Mucosa of descending colon (tissue), 3 donors: Measurements from ENCODE around the gene ANO1. TPM values are rescaled to one million over a fixed set of nuclear protein-coding genes. Genes with fewer than 3 reads are reported as not detected.
A peak's percentile ranks its signal among the peaks of the same experiment; 100 is the strongest.
"Not testable (repeated sequence)": the region's sequence is repeated elsewhere in the genome, so short reads cannot be mapped to it uniquely, and the experiment has no call there.

Experiments
- ATAC-seq: fragments of 200-7000 bp; cut with Tn5 transposase; one replicate; pipeline ENCODE4 v1.9.1; 2020; ENCODE audit warnings: mild to moderate bottlenecking, moderate library complexity
- DNase-seq, 3 donors: peaks; one replicate each; pipeline ENCODE4 v3.0.0-alpha.2; 2020
- H3K36me3 ChIP-seq: fragments of 200-600 bp; one replicate; pipeline ENCODE4 v1.8.0; 2021; ENCODE audit warnings: low read depth, mild to moderate bottlenecking
- H3K4me1 ChIP-seq: fragments of 200-600 bp; one replicate; pipeline ENCODE4 v1.8.0; 2021; ENCODE audit warnings: low read depth, mild to moderate bottlenecking
- H3K4me3 ChIP-seq: fragments of 200-600 bp; one replicate; pipeline ENCODE4 v1.8.0; 2021; ENCODE audit warnings: mild to moderate bottlenecking
- H3K9me3 ChIP-seq: fragments of 200-600 bp; one replicate; pipeline ENCODE4 v1.8.0; 2021; ENCODE audit warnings: mild to moderate bottlenecking
- CTCF ChIP-seq: fragments of 200-600 bp; IDR thresholded peaks from one replicate; pipeline ENCODE4 v1.8.0; 2022; ENCODE audit warnings: antibody characterized with exemption, mild to moderate bottlenecking
- intact Hi-C, 2 donors: fragments of 100-400 bp; cut with DNase I in 1 of 2; cut with micrococcal nuclease in 1 of 2; formaldehyde crosslinking; loops; one replicate each; pipeline versions ENCODE4 v1.11.0 to v1.11.1; 2022; cut with DNase I, micrococcal nuclease
- total RNA-seq, 3 donors: library from RNA; stranded (reverse); fragmentation: NEBNext Ultra II Directional in 2 of 3; extraction: Animal tissue kit (Norgen Biotek cat#: 25700) in 2 of 3; gene quantifications; one replicate each; pipeline versions ENCODE4 v1.2.1 to v1.2.4, GENCODE V29; 2021 to 2023
- donor health status: DM: no; HTN: no; CAD: no; lungs with moderate emphysema.
- donor health status: DM: no; HTN: no; CAD: no.
- donor health status: DM: no; HTN: yes; CAD: no.

The ANO1 gene
- total RNA-seq, 3 donors from 2014 or later = 10.7 to 26.6 (median 11.8) TPM

DNA sequence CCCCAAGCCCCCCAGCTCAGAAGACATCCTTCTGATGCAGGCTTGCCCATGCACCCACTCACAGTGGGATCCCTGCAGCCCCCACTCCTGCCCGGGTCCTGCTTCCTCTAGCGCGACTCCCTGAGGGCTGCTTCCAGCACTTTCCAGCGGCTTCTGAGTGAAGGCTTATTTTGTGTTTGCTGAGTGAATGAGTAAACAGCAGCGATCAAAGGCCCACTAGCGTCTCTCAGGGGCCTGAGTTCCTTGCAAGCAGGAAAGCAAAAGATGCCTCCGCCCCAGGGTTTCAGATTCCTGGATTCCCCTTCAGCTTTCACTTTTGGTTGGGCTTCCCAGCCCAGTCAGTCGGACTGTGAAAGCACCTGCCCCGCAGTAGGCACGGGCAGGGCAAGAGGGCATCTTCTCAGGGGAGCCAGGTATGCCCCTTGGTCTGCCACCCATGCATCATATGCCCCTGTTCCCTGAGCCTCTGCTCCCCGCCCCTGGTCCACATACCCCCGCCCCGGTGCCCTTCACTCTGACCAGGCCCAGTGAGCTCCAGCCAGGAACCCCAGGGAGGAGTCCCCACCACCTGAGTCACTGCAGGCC is 134.2 kb downstream of the ANO1 start:
- peaks cover 6% of the 10 kb centered on the region for H3K4me1 ChIP-seq
- ATAC-seq (peak; percentile 89), DNase-seq (peak in 2 of 3 donors; percentile 60 to 72)
- no peak overlapping the region for H3K4me3 ChIP-seq
- H3K36me3 ChIP-seq = no peaks in the 10 kb centered on the region
- TF ChIP-seq CTCF = no peak
- intact Hi-C loops = no loop called here
- no peaks in the 10 kb centered on the region for H3K9me3 ChIP-seq

DNA sequence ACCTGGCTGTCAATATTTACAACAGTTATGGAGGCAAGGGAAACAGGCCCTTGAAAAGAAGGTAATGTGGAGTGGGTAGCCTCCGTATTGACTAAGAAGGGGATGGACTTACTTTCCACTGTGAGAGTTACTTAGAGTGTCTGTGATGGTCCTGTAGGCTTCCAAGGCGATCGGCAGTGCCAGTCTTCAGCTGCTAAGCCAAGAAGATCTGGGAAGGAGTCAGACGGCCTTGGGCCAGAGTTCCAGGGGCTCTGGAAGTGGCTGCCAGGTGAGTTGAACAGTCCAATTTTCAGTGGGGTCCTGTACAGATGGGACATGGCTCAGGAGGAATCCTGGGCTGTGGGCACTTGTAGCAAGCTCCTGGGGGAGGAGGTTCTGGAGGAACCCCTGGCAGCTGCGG is 139.3 kb downstream of the ANO1 start:
- H3K36me3 ChIP-seq, intact Hi-C loops, H3K4me3 ChIP-seq, DNase-seq, H3K9me3 ChIP-seq, H3K4me1 ChIP-seq, ATAC-seq: not testable (repeated sequence)

- ATAC-seq, H3K9me3 ChIP-seq: not testable (repeated sequence)
Observed at GRCh38 chr11:70218076-70218475, 140.0 kb downstream of the ANO1 start.

GRCh38 chr11:70220136-70220535 is 142.0 kb downstream of the ANO1 start:
- Histone ChIP-seq H3K9me3 (no peaks in the 10 kb centered on the region), H3K4me3 (no peak overlapping the region), H3K36me3 (no peaks in the 10 kb centered on the region), H3K4me1 (no peaks in the 10 kb centered on the region)
- TF ChIP-seq CTCF = no peak
- intact Hi-C loops = no loop called here
- DNase-seq (no peak), ATAC-seq (no peak)

More at GRCh38 chr11:70218076-70218475, 140.0 kb downstream of the ANO1 start:
- H3K36me3 ChIP-seq, H3K4me3 ChIP-seq, H3K4me1 ChIP-seq, DNase-seq, intact Hi-C loops: not testable (repeated sequence)

DNA sequence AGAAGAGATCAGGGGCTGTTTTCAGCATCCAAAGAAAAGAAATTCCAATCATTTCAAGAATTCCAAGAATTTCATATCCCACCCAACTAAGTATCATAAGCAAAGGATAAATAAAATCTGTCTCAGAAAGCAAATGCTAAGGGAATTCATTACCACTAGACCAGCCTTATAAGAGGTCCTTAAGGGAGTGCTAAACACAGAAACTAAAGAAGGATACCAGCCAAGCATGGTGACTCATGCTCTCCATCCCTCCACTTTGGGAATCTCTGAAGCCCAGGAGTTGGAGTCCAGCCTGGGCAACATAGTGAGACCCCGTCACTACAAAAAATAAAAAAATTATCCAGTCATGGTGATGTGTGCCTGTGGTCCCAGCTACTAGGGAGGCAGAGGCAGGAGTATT is 142.8 kb downstream of the ANO1 start:
- intact Hi-C loops = no loop called here
- no peak for TF ChIP-seq CTCF
- Histone ChIP-seq H3K9me3 (no peaks in the 10 kb centered on the region), H3K4me3 (no peak overlapping the region), H3K36me3 (no peaks in the 10 kb centered on the region), H3K4me1 (peaks cover 4% of the 10 kb centered on the region)
- DNase-seq (no peak), ATAC-seq (no peak)

DNA sequence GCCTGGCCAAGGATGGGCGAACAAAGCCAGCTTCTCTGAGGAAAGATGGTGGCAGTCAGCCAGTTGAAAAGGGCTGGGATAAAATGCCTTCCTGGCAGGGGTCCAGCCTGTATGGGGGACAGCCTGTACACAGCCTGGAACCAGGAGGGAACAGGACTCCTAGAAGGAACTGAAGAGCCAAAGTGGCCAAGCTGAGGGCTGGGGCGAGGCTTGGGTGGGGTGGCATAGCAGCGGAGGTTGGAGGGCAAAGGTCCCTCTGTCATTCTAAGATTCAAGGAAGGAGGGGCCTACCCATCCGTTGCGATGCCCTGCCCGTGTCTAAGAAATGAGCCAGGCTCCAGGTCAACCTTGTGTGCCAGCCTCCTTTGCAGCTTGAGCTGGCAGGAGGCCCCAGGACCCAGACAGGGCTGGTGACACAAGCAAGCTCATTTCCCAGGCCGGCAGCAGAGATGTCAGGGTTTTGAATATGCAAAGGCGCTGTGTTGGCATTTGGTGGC is 147.6 kb downstream of the ANO1 start:
- Histone ChIP-seq H3K36me3 (no peaks in the 10 kb centered on the region), H3K9me3 (no peaks in the 10 kb centered on the region), H3K4me1 (peaks cover 24% of the 10 kb centered on the region), H3K4me3 (no peak overlapping the region)
- no peak for TF ChIP-seq CTCF
- intact Hi-C loops = no loop called here
- ATAC-seq (peak; percentile 96), DNase-seq (peak; percentile 90 to 93 (median 91))

- intact Hi-C loops = no loop called here
- H3K4me3 ChIP-seq = no peak overlapping the region
- H3K9me3 ChIP-seq = no peaks in the 10 kb centered on the region
- DNase-seq (peak in 2 of 3 donors; percentile 26 to 53), ATAC-seq (peak; percentile 35)
- TF ChIP-seq CTCF = no peak
- no peaks in the 10 kb centered on the region for H3K36me3 ChIP-seq
- peaks cover 24% of the 10 kb centered on the region for H3K4me1 ChIP-seq
Observed at GRCh38 chr11:70226183-70226582, 148.1 kb downstream of the ANO1 start.
